ENCODE measurements around the gene TRIM48. TPM values are rescaled to one million over a fixed set of nuclear protein-coding genes. Genes with fewer than 3 reads are reported as not detected.
"Not testable (repeated sequence)": the region's sequence is repeated elsewhere in the genome, so short reads cannot be mapped to it uniquely, and the experiment has no call there.

Gene TRIM48
- not detected for total RNA-seq

GRCh38 chr11:55261855-55262254 lies at the start of gene TRIM48:
TSS of gene TRIM48 (plus strand) at chr11:55262155. CDS start at chr11:55262268, 113 bp downstream.
- 62 to 100% methylated on average over 1 to 2 of the region's 2 CpGs for WGBS, 2 donors (ENCODE audit: low coverage in 1 of 2)

GRCh38 chr11:55238316-55238715 lies 23.6 kb upstream of the TRIM48 start:
- H3K27me3 ChIP-seq; in situ Hi-C loops (cut with MboI; ENCODE audit: low pct_ligation_motif_present in 1 of 4, low pct_unique_long_range_greater_than_20kb in 1 of 4, low sequenced_read_pairs in 3 of 4): not testable (repeated sequence)
- 79% methylated on average over 5 of the region's 5 CpGs; no CpG with 5 or more reads in 1 of the 2 donors for WGBS, 2 donors (ENCODE audit: low coverage in 1 of 2)

More at GRCh38 chr11:55261855-55262254, at the start of gene TRIM48:
- H3K4me1 ChIP-seq; H3K27ac ChIP-seq; in situ Hi-C loops (cut with MboI; ENCODE audit: low pct_ligation_motif_present in 1 of 4, low pct_unique_long_range_greater_than_20kb in 1 of 4, low sequenced_read_pairs in 3 of 4); H3K36me3 ChIP-seq; H3K9me3 ChIP-seq; H3K27me3 ChIP-seq; H3K4me3 ChIP-seq; DNase-seq; intact Hi-C loops (cut with DNase I; ENCODE audit: low total_unique reads): not testable (repeated sequence)

GRCh38 chr11:55263081-55263480 lies 1.1 kb downstream of the TRIM48 start:
- no peak overlapping the region for H3K27ac ChIP-seq
- DNase-seq: no peak
- no peaks in the 10 kb centered on the region for H3K27me3 ChIP-seq
- H3K9me3 ChIP-seq: no peaks in the 10 kb centered on the region
- H3K4me1 ChIP-seq: no peaks in the 10 kb centered on the region
- TF ChIP-seq POLR2A (IDR thresholded peaks at IDR 0.05) (no peak), CTCF (IDR thresholded peaks at IDR 0.05) (no peak), POLR2AphosphoS5 (IDR thresholded peaks at IDR 0.05) (no peak), EP300 (IDR thresholded peaks at IDR 0.05; ENCODE audit: low read depth) (no peak)
- in situ Hi-C loops (cut with MboI; ENCODE audit: low pct_ligation_motif_present in 1 of 4, low pct_unique_long_range_greater_than_20kb in 1 of 4, low sequenced_read_pairs in 3 of 4): no loop called here
- no peaks in the 10 kb centered on the region for H3K36me3 ChIP-seq
- WGBS, 2 donors (ENCODE audit: low coverage in 1 of 2): 80 to 84% methylated on average over 5 of the region's 5 CpGs
- intact Hi-C loops (cut with DNase I; ENCODE audit: low total_unique reads): no loop called here
- H3K4me3 ChIP-seq: no peak overlapping the region

More at GRCh38 chr11:55238316-55238715, 23.6 kb upstream of the TRIM48 start:
- H3K27ac ChIP-seq; H3K4me3 ChIP-seq; H3K4me1 ChIP-seq; H3K36me3 ChIP-seq; H3K9me3 ChIP-seq; intact Hi-C loops (cut with DNase I; ENCODE audit: low total_unique reads); DNase-seq: not testable (repeated sequence)

Small RNA genes lying within 50 kb of the gene (small RNA-seq; reads per million reads assigned to genes)
- 0 reads per million in 4 donors for gene AP005597.4

Other genes starting within 250 kb of the TRIM48 start
- gene OR4A16, start 81.0 kb downstream of the TRIM48 start, total RNA-seq: not detected
- gene OR4A15, start 105.8 kb downstream of the TRIM48 start, total RNA-seq: not detected